Activated CD4-positive, CD25-positive, alpha-beta regulatory T cell treated with anti-CD3 and anti-CD28 coated beads, Interleukin-2, amount 50 U/mL, for 16 hours (primary cell): ENCODE data around the gene VEGFB.

Source experiments
- DNase-seq: peaks from one replicate; pipeline ENCODE4 v3.0.0-alpha.2; 2020; ENCODE audit warnings: low read depth, low spot score

VEGFB gene

DNA sequence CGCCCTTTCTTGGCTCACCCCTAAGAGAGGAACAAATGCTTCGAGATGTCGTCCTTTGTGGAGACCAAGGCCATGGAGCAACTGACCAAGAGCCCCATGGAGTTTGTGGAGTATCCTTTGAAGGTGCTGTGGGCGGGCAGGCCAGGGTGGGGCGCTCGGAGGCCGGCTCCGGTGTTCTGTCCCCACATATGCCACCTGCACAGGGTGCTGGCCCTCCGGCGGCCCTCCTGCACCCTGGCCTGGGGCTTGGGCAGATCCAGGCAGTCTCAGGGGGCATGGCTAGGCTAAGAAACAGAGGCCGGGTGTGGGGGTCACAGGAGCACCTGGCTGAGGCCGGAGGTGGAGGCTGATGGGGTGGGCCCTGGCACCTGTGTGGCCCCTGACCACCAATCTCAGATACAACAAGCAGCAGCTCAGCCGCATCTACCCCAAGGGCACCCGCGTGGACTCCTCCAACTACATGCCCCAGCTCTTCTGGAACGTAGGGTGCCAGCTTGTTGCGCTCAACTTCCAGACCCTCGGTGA is 27.2 kb downstream of the VEGFB start:
- DNase-seq: no peak

DNA sequence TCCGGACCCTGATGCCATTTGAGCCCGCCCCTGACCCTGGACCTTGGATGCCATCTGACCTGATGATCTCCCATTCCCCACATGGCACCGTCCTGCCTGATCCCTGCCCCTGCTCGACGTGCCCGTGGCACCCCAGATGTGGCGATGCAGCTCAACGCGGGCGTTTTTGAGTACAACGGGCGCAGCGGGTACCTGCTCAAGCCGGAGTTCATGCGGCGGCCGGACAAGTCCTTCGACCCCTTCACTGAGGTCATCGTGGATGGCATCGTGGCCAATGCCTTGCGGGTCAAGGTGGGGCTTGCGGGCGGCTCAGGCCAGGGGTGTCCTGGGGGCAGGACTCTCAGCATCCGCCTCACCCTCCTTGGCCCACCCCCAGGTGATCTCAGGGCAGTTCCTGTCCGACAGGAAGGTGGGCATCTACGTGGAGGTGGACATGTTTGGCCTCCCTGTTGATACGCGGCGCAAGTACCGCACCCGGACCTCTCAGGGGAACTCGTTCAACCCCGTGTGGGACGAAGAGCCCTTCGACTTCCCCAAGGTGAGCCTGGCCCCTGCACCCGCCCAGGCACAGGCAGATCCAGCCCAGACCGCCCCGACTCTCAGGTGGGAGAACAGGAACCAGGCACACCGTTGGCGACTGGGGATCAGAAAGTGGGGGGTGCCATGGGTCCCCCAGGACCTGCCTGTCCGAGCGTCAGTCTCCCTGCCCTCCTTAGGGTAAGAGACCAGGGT is 28.1 kb downstream of the VEGFB start:
- no peak for DNase-seq

DNA sequence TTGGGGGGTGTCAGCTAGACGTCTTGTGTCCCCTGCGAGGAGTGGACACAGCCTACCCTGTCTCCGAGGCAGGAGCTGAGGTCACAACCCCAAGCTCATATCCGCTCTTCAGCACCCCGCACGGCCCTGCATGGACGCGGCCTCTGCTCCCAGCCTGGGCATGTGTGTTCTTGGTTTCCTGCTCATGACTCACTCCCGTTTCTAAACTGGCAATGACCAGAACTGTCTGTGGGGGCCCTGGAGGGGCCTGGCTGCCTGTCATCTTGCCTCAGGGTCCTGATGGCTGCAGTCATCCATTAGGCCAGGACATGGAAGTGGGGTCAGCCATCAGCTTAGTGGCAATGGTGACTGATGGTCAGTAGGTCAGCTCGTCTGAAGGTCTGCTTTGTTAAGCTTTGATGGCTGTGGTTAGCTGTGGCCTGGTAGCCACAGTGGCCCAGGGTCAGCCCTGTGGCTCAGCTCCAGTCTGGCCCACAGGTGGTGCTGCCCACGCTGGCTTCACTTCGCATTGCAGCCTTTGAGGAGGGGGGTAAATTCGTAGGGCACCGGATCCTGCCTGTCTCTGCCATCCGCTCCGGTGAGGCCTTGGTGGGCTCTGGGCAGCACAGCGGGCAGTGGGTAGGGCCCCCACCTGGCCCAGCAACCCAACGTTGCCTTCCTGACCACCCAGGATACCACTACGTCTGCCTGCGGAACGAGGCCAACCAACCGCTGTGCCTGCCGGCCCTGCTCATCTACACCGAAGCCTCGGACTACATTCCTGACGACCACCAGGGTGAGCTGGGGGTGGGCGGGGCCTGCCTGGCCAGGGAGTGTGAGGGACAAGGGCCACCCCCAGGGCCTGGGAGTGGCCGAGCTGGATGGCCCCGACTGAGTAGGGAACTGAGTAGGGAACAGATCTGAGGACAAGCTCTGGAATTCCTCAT is 28.9 kb downstream of the VEGFB start:
- DNase-seq: no peak

GRCh38 chr11:64263947-64264317 is 29.5 kb downstream of the VEGFB start:
- DNase-seq: no peak

DNA sequence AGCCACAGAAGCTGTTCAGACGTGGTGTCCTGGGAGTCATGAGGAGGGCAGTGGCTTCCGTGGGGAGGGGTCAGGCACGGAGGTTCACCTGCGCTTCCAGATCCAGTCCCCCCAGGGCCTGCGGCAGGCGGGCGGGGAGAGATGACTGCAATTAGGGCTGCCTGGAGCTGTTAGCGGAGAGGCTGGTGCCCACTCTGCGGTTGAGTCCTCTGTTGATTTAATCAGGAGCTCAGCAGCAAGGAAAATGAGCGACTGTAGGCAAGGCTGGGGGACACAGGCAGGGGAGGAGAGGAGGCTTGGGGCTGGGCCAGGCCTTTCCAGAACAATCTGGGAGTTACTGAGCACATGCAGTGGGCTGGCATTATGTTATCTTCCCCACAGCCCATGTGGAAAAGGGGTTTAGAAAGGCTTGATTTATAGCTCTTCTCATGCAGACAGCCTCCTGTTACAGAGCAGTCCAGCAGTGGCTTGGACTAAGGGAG is 30.0 kb downstream of the VEGFB start:
- no peak for DNase-seq

DNA sequence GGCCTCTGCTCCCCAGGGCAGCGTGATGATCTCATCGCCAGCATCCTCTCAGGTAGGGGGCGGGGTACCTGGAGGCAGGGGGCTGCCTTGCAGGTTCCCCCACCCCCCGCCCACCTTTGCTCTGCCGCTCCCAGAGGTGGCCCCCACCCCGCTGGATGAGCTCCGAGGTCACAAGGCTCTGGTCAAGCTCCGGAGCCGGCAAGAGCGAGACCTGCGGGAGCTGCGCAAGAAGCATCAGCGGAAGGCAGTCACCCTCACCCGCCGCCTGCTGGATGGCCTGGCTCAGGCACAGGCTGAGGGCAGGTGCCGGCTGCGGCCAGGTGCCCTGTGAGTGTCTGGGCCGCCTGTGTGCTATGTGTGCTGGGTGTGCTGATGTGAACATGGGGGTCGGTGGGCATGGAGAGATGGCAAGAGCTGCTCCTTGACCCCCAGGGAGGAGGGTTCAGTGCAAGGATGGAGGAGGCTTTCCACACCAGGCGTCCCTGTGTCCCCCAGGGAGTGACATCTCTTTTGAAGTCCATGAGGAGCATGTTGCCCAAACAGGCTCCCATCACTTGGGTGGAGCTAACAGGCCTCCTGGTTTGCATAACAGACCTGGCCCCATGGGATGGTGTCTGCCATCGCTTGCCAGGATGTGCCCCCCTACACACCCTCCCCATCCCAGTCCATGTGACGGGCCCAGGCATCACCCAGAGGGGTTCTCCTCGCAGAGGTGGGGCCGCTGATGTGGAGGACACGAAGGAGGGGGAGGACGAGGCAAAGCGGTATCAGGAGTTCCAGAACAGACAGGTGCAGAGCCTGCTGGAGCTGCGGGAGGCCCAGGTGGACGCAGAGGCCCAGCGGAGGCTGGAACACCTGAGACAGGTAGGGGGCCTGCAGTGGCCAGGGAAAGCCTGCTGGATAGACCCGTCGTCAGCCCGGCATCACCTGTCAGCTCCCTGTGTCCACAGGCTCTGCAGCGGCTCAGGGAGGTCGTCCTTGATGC is 31.1 kb downstream of the VEGFB start:
- no peak for DNase-seq

DNA sequence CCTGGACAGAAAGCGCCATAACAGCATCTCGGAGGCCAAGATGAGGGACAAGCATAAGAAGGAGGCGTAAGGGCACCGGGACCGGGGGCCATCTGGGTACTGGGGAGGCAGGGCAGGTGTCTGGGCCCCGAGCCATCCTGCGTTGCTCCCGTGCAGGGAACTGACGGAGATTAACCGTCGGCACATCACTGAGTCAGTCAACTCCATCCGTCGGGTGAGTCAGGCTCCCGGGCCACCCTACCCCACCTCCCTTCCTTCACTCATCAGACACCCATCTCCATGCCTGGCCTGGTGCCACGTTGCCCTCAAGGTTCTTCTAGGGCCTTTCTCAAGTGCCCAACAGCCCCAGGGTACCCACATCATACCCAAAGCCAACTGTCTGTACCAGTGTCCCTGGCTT is 32.0 kb downstream of the VEGFB start:
- no peak for DNase-seq

- no peak for DNase-seq
These were observed 33.0 kb downstream of the VEGFB start for GRCh38 chr11:64267207-64267945.

DNA sequence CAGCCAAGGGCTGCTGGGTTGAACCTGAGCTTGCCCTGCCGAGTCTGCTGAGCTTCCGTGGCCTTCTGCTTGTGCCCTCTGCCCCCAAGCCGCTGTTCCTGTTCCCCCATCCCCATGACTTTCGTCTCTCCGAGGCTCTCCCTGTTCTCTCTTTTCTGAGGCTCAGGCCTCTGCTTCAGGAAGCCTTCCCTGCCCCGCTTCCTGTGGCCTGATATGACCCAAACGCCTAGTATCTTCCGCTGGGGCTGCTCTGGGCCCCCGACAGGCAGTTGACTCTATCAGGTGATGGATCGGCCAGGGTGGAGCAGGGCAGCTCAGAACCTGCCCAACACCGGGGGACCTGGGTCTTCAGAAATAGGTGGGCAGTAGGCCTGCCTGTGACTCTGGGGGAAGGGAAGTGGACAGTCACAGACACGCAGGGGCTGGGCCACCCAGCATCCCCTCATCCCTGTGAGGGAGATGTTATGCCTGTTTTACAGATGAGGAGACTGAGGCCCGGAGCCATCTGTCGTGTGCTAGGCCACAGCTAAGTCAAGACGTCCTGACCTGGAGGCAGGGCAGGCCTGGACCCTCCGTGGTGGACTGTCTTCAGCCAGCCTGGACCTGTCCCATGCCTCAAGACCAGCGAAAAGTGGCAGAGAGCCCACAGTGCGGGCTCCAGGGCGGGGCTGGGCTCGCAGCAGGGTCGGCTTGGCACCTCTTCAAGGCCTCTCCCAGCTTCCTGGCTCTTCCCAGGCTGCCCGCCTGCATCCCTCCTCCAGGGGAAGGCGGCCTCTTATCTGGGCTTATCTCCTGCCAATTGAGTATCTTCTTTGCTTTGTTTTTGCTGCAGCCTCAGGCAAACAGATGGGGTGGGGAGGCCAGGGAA is 33.9 kb downstream of the VEGFB start:
- no peak for DNase-seq

- DNase-seq: no peak
These were observed 34.6 kb downstream of the VEGFB start for GRCh38 chr11:64268893-64269539.

DNA sequence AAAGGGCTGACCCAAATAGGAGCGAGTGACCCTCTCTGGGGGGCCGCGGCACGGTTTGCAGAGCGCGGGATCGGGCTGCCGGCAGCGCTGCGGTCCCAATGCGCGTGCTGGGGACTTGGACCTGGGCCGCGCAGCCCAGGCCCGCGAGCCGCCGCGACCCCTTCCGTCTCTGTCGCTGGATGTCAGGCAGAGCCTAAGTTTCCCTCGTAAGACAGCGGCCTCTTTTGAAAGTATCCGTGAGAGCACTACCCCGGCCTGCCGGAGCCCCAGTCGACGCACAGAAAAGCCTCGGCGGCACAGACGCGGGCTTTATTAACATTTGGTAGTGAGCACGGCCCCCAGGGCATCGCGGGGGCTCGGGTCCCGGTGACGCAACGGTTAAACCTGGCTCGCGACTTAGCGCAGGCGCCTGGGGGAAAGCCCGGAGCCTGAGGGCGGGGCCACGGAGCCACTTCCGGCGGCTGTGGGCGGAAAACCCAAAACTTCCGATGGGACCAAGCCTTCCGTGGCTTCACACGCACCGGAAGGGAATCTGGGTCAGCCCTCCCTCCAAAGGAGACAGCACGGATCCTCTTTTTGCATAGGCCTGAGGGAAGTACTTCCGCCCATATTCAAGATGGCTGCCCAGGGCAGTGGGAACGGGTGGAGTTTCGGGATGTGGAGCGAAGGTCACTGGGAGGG is 35.3 kb downstream of the VEGFB start:
- DNase-seq: peak; percentile 96

- DNase-seq: no peak
These were observed 40.8 kb downstream of the VEGFB start for GRCh38 chr11:64275031-64275800.

DNA sequence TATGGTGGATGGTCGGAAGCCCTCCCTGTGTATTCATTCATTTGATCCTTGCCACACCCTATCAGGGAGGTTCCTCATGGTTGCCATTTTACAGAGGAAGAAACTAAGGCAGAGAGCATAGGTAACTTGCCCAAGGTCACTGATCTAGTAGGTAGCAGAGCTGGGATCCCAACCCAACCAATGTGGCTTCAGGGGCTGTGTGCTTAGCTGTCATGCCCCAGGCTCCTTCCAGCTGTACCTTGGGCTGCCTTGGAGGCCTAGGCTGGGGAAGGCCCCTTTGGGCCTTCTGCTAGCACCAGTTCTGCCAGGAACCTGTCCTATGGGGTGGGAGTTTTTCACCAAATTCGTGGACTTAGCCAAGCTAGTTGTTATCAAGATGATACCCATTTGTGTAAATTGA is 41.5 kb downstream of the VEGFB start:
- DNase-seq: no peak

DNA sequence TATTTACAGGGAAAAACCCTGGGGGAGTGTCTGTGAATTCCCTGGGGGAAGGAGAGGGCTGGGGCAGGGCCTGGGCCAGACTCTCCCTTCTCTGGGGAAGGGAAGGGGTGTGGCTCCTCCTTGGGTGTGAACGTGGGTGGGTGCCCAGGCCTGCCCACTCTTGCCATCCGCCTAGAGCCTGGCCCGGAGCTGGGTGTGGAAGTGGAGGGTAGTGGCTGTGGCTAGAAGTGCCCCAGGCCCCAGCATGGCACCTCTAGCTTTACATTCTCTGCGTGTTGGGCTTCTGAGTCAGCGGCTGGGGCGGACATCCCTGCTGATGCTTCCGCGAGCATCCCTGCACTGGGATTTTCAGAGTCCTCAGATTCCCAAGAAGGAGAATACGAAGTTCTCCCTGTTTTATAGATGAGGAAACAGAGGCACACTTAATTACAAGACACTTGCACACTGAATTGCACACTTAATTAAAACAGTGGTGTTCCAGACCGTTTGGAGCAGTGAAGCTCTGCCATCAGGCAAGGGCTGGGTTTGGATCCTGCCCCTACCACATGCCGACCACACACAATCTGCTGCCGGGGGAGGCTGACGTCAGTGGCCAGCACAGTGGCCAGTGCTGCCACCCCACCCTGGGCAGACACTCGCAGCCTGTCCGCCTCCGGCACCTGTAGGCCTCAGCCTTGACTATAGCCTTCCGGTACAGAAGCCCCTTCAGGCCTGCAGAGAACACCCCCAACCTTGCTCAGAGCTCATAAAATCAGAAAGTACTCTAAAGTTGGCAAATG is 42.5 kb downstream of the VEGFB start:
- no peak for DNase-seq

DNA sequence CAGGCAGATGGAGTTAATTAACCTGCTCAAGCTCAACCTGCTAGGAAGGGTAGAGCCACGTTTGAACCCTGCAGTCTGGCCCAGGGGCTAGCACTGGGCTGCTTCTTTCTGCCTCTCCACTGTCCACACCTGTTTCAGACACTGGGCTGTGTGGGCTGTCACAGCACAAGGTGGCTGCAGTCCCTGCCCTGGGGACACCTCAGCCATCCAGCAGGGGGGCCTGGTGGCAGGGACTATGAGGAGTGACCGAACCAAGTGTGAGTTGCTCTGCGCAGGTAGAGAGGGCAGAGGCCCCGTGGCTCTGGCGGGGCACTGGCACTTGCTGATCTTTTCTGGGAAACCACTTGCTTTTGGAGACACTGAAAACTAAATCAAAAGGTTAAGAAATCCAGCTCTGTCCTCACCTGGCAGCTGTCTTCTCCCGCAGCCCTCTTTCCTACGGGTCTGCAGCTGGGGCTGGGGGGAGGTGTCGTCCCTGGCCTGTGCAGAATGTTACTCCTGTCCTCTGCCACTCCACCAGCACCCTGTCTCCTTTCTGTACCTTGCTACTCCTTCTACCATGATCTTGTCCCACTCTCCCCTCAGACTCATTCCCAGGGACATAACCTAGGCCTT is 44.3 kb downstream of the VEGFB start:
- DNase-seq: no peak

- DNase-seq: no peak
These were observed 47.8 kb downstream of the VEGFB start for GRCh38 chr11:64281957-64282770.
